Endothelial cell of umbilical vein (primary cell): ENCODE results near the gene KCP. TPM values are rescaled to one million over a fixed set of nuclear protein-coding genes. Genes with fewer than 3 reads are reported as not detected.

Experiments used
- BruUV-seq: library from RNA; stranded (reverse); fragments of 400-500 nt; replicated peaks from 2 replicates; lab custom pipeline; 2021; lab: Mats Ljungman, UMichigan
- CTCF ChIA-PET: fragments of 300-600, 350-600 bp; sonication (Branson Sonifier 250); formaldehyde crosslinking; loops from one replicate; lab custom pipeline; 2021; ENCODE audit warnings: antibody characterized with exemption, inconsistent platforms; lab: Charles Lee
- POLR2A ChIA-PET: fragments of 300-600, 350-600 bp; sonication (Branson Sonifier 250); formaldehyde crosslinking; loops from one replicate; lab custom pipeline; 2021; ENCODE audit warnings: antibody characterized with exemption, inconsistent platforms; lab: Charles Lee
- DNase-seq: peaks from one replicate; pipeline ENCODE4 v3.0.0-alpha.2; 2011; ENCODE audit warnings: low read depth, low spot score
- FAIRE-seq: peaks from 2 replicates; lab custom pipeline; 2011; peaks lifted over from hg19 to GRCh38; lab: Jason Lieb, UNC
- H2AFZ ChIP-seq: 2 replicates; pipeline ENCODE4 v1.6.0; 2012; ENCODE audit warnings: low read depth, low read length, control low read depth, inconsistent platforms
- H3K27ac ChIP-seq: 2 replicates; pipeline ENCODE4 v1.5.1; 2011; ENCODE audit warnings: low read depth, mild to moderate bottlenecking, control low read depth, low read length, moderate library complexity; ENCODE audit not compliant: insufficient read depth
- H3K27me3 ChIP-seq, 2 experiments: 2 replicates each; pipeline versions ENCODE4 v1.6.0 to v1.6.1; 2011; ENCODE audit warnings: low read length in 2 of 2, mixed read lengths in 1 of 2; ENCODE audit not compliant: control insufficient read depth in 2 of 2, insufficient read depth in 2 of 2
- H3K36me3 ChIP-seq, 2 experiments: 2 replicates in 1 of 2; 3 replicates in 1 of 2; pipeline ENCODE4 v1.5.1; 2011; ENCODE audit warnings: low read length in 2 of 2, mild to moderate bottlenecking in 1 of 2, moderate library complexity in 1 of 2; ENCODE audit not compliant: control insufficient read depth in 2 of 2, insufficient read depth in 2 of 2; ENCODE audit errors: extremely low read depth in 1 of 2
- H3K4me1 ChIP-seq: 3 replicates; pipeline ENCODE4 v1.5.1; 2011; ENCODE audit warnings: mild to moderate bottlenecking, low read length; ENCODE audit not compliant: control insufficient read depth, insufficient read depth; ENCODE audit errors: extremely low read depth
- H3K4me2 ChIP-seq: 2 replicates; pipeline ENCODE4 v1.6.1; 2011; ENCODE audit warnings: low read length, control low read depth, mixed read lengths; ENCODE audit not compliant: insufficient read depth
- H3K4me3 ChIP-seq, 3 experiments: fragments of 200-600 bp in 1 of 3; sonication (generic), shearing (Covaris generic) in 1 of 3; replicated peaks in 1 of 3; 2 replicates each; pipeline ENCODE4 v1.5.1; 2011 to 2016; ENCODE audit warnings: control low read depth in 3 of 3, low read length in 3 of 3, mild to moderate bottlenecking in 2 of 3, inconsistent platforms in 1 of 3, low read depth in 1 of 3, moderate library complexity in 1 of 3; ENCODE audit not compliant: insufficient read depth in 1 of 3
- H3K79me2 ChIP-seq: 2 replicates; pipeline ENCODE4 v1.6.0; 2012; ENCODE audit warnings: low read length, inconsistent platforms; ENCODE audit not compliant: control insufficient read depth, insufficient read depth
- H3K9ac ChIP-seq: replicated peaks from 2 replicates; pipeline ENCODE3; 2011; ENCODE audit warnings: low read length, control low read depth; ENCODE audit not compliant: insufficient read depth; ENCODE audit errors: extremely low read depth
- H3K9me1 ChIP-seq: replicated peaks from 3 replicates; pipeline ENCODE4 v1.6.0; 2011; ENCODE audit warnings: mild to moderate bottlenecking, low read length; ENCODE audit not compliant: control insufficient read depth, insufficient read depth; ENCODE audit errors: extremely low read depth
- H3K9me3 ChIP-seq: replicated peaks from 2 replicates; pipeline ENCODE4 v1.5.1; 2012; ENCODE audit warnings: low read length, inconsistent platforms; ENCODE audit not compliant: control insufficient read depth, insufficient read depth
- H4K20me1 ChIP-seq: replicated peaks from 2 replicates; pipeline ENCODE3; 2011; ENCODE audit warnings: mild to moderate bottlenecking, low read length; ENCODE audit not compliant: control insufficient read depth, insufficient read depth; ENCODE audit errors: extremely low read depth
- dilution Hi-C: fragments of 300-500 bp; cut with MboI; formaldehyde crosslinking; loops from one replicate; pipeline ENCODE4 v1.15.0; 2019; ENCODE audit warnings: low sequenced_read_pairs; ENCODE audit not compliant: extremely low pct_ligation_motif_present
- intact Hi-C: fragments of 100-400 bp; cut with micrococcal nuclease; formaldehyde crosslinking; loops from one replicate; pipeline ENCODE4 v1.10.0; 2022
- polyA plus RNA-seq, 4 experiments: library from polyadenylated mRNA; depleted of rRNA in 3 of 4; stranded (reverse) in 3 of 4; unstranded in 1 of 4; fragments of >200 nt; gene quantifications; 2 replicates each; pipeline versions ENCODE4 v1.2.1 to v1.2.3, GENCODE V29; 2011 to 2012; ENCODE audit warnings: missing spikeins in 1 of 4
- total RNA-seq: library from RNA; stranded (reverse); gene quantifications from 2 replicates; pipeline ENCODE4 v1.2.3, GENCODE V29; 2021
- TF ChIP-seq, protein P1 (sequence below), 2 donors: IDR thresholded peaks; 1 replicate in 1 of 2; 2 replicates in 1 of 2; pipeline ENCODE4 v1.5.1; 2011; ENCODE audit warnings: low read length in 2 of 2, mild to moderate bottlenecking in 2 of 2, moderate library complexity in 2 of 2, control low read depth in 1 of 2, inconsistent platforms in 1 of 2, low read depth in 1 of 2; ENCODE audit not compliant: insufficient read depth in 1 of 2; ENCODE audit errors: extremely low read depth in 1 of 2
- TF ChIP-seq, protein P2 (sequence below): IDR thresholded peaks from 2 replicates; pipeline ENCODE4 v1.6.1; 2011; ENCODE audit not compliant: insufficient read depth, insufficient read length

KCP gene
- total and polyA plus RNA-seq, 2 donors (not counting 3 experiments of a cell fraction or from before 2014, with no cell fraction given): not detected

DNA sequence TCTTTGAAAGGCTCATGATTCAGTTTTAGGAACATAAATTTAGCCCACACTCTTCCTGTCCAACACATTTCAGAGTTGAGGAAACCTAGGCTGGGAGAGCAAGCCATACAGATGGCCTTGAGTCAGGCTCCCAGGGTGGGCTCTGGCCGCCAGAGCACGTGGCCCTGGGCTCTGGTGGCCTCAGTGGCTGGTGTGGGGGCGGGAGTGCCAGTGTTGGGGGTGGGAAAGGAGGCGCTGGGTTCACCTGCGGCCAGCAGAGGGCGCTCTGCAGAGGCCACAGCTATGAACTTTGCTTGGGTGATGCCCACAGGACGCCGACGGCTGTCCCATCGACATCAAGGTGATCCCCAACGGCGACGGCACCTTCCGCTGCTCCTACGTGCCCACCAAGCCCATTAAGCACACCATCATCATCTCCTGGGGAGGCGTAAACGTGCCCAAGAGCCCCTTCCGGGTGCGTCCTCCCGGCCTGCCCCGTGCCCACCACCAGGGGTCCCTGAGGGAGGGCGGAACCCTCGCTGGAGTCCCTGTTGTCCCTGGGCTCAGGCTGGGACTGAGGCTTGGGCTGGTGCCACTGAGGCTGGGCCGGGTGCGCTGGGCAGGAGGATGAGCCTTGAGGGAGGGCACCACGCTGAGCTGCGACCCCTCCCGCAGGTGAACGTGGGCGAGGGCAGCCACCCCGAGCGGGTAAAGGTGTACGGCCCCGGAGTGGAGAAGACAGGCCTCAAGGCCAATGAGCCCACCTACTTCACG lies 68.4 kb downstream of the KCP start:
- BruUV-seq: no TSS peak
- Histone ChIP-seq H3K27me3 (no peaks in the 10 kb centered on the region), H3K27ac (no peak overlapping the region), H3K4me3 (no peak overlapping the region), H3K36me3 (peaks cover 12 to 82% of the 10 kb centered on the region in 2 experiments), H3K9me3 (no peaks in the 10 kb centered on the region), H4K20me1 (no peaks in the 10 kb centered on the region), H3K79me2 (no peaks in the 10 kb centered on the region), H3K9me1 (no peaks in the 10 kb centered on the region), H2AFZ (no peak overlapping the region), H3K4me2 (no peak overlapping the region), H3K9ac (no peak overlapping the region), H3K4me1 (no peaks in the 10 kb centered on the region)
- peak; percentile 41 for DNase-seq
- ChIA-PET POLR2A (interaction anchor here (1.4 kb wide), 1 partner anchor 8 kb away, joined by 4 read pairs; no protein-coding TSS in a partner anchor), CTCF (interaction anchor here (0.6 to 2.0 kb wide), 18 partner anchors 10 to 110 kb away, joined by 3 to 48 read pairs (median 3); partner anchors contain the start of gene ATP6V1F)
- dilution Hi-C loops: no loop called here
- TF ChIP-seq, protein P1, sequence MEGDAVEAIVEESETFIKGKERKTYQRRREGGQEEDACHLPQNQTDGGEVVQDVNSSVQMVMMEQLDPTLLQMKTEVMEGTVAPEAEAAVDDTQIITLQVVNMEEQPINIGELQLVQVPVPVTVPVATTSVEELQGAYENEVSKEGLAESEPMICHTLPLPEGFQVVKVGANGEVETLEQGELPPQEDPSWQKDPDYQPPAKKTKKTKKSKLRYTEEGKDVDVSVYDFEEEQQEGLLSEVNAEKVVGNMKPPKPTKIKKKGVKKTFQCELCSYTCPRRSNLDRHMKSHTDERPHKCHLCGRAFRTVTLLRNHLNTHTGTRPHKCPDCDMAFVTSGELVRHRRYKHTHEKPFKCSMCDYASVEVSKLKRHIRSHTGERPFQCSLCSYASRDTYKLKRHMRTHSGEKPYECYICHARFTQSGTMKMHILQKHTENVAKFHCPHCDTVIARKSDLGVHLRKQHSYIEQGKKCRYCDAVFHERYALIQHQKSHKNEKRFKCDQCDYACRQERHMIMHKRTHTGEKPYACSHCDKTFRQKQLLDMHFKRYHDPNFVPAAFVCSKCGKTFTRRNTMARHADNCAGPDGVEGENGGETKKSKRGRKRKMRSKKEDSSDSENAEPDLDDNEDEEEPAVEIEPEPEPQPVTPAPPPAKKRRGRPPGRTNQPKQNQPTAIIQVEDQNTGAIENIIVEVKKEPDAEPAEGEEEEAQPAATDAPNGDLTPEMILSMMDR (IDR thresholded peaks at IDR 0.05; ENCODE audit: extremely low read depth in 1 of 2, insufficient read depth in 1 of 2, low read depth in 1 of 2, low read length in 2 of 2): peak; percentile 58 to 86
- TF ChIP-seq, protein P2, sequence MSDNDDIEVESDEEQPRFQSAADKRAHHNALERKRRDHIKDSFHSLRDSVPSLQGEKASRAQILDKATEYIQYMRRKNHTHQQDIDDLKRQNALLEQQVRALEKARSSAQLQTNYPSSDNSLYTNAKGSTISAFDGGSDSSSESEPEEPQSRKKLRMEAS: no peak
- intact Hi-C loops: loop anchor here (1.0 kb wide), 1 partner anchor 38 kb away; no protein-coding TSS in a partner anchor
- no peak for FAIRE-seq
